ENCODE results near the gene SSH2.

- TF ChIP-seq GATA3 (IDR thresholded peaks at IDR 0.05; ENCODE audit: low read depth, low read length) (no peak), GATA2 (IDR thresholded peaks at IDR 0.05; ENCODE audit: low read depth, low read length) (no peak)
Observed at GRCh38 chr17:29948448-29949215, 18.6 kb upstream of the SSH2 start.
